Dermis microvascular lymphatic vessel endothelial cell (primary cell): Measurements from ENCODE around the gene ASTN2. TPM values are rescaled to one million over a fixed set of nuclear protein-coding genes. Genes with fewer than 3 reads are reported as not detected.

Experiments used
- DNase-seq, 2 donors: peaks; one replicate each; pipeline versions ENCODE4 v3.0.0 to v3.0.0-alpha.2; 2010; ENCODE audit warnings: low read depth in 2 of 2
- total RNA-seq: library from RNA; depleted of rRNA; stranded (reverse); fragments of >200 nt; gene quantifications from 2 replicates; pipeline ENCODE4 v1.2.1, GENCODE V29; 2014

ASTN2 gene
- total RNA-seq, 1 donor from 2014 or later, result 3.0 TPM

- DNase-seq, result no peak
Measured at GRCh38 chr9:117304549-117304948, 110.3 kb downstream of the ASTN2 start.

GRCh38 chr9:117303643-117304230 is 111.1 kb downstream of the ASTN2 start:
- DNase-seq, result no peak

- DNase-seq, result no peak
Measured at GRCh38 chr9:117302487-117302886, 112.4 kb downstream of the ASTN2 start.

- no peak for DNase-seq
Measured at GRCh38 chr9:117300371-117301110, 114.3 kb downstream of the ASTN2 start.

GRCh38 chr9:117296453-117296852 is 118.4 kb downstream of the ASTN2 start:
- DNase-seq, result no peak

- DNase-seq, result no peak
Measured at GRCh38 chr9:117293206-117294114, 121.4 kb downstream of the ASTN2 start.

- no peak for DNase-seq
Measured at GRCh38 chr9:117290856-117291622, 123.8 kb downstream of the ASTN2 start.

- DNase-seq, result no peak
Measured at GRCh38 chr9:117290306-117290840, 124.5 kb downstream of the ASTN2 start.

GRCh38 chr9:117286245-117286644 is 128.6 kb downstream of the ASTN2 start:
- DNase-seq, result no peak

- no peak for DNase-seq
Measured at GRCh38 chr9:117284414-117284813, 130.4 kb downstream of the ASTN2 start.

GRCh38 chr9:117282541-117282940 is 132.3 kb downstream of the ASTN2 start:
- no peak for DNase-seq

- no peak for DNase-seq
Measured at GRCh38 chr9:117278471-117279035, 136.3 kb downstream of the ASTN2 start.

GRCh38 chr9:117278020-117278419 is 136.8 kb downstream of the ASTN2 start:
- DNase-seq, result no peak

GRCh38 chr9:117276444-117276843 is 138.4 kb downstream of the ASTN2 start:
- DNase-seq, result no peak

GRCh38 chr9:117273612-117274011 is 141.2 kb downstream of the ASTN2 start:
- no peak for DNase-seq

GRCh38 chr9:117268847-117269446 is 145.9 kb downstream of the ASTN2 start:
- no peak for DNase-seq

- no peak for DNase-seq
Measured at GRCh38 chr9:117266855-117267497, 147.9 kb downstream of the ASTN2 start.

- no peak for DNase-seq
Measured at GRCh38 chr9:117265253-117265652, 149.6 kb downstream of the ASTN2 start.

- DNase-seq, result no peak
Measured at GRCh38 chr9:117258184-117258866, 156.5 kb downstream of the ASTN2 start.
